Omental fat pad (tissue), 4 donors: ENCODE results near the gene ATP8B4. TPM values are rescaled to one million over a fixed set of nuclear protein-coding genes. Genes with fewer than 3 reads are reported as not detected.

Experiments used
- ATAC-seq: fragments of 150-250 bp; one replicate; pipeline ENCODE4 v1.9.1; 2016; ENCODE audit warnings: mild to moderate bottlenecking, moderate library complexity; ENCODE audit not compliant: low FRiP score
- DNase-seq: peaks from one replicate; pipeline ENCODE4 v3.0.0-alpha.2; 2019; ENCODE audit warnings: low spot score
- CTCF ChIP-seq, 3 donors: fragments of 450-650 bp; IDR thresholded peaks; one replicate each; pipeline ENCODE4 v1.5.1; 2016 to 2017; ENCODE audit warnings: antibody characterized with exemption in 3 of 3, mild to moderate bottlenecking in 3 of 3, moderate library complexity in 2 of 3
- total RNA-seq, 4 donors: library from RNA; depleted of rRNA; stranded (reverse); fragments of >200 nt; gene quantifications; one replicate each; pipeline ENCODE4 v1.1.0, GENCODE V29; 2016

Gene ATP8B4
- total RNA-seq, 4 donors from 2014 or later, result 12.1 to 32.3 (median 16.5) TPM

GRCh38 chr15:50109076-50109987 lies 9.7 kb downstream of the ATP8B4 start:
- ATAC-seq, result no peak
- no peak for DNase-seq
- TF ChIP-seq CTCF (IDR thresholded peaks at IDR 0.05), result no peak

GRCh38 chr15:50108461-50108860 lies 10.6 kb downstream of the ATP8B4 start:
- DNase-seq (no peak), ATAC-seq (no peak)
- TF ChIP-seq CTCF (IDR thresholded peaks at IDR 0.05), result no peak

- TF ChIP-seq CTCF (IDR thresholded peaks at IDR 0.05), result no peak
- no peak for ATAC-seq
- no peak for DNase-seq
Observed at GRCh38 chr15:50107591-50108408, 11.2 kb downstream of the ATP8B4 start.

GRCh38 chr15:50107157-50107556 lies 11.9 kb downstream of the ATP8B4 start:
- DNase-seq (no peak), ATAC-seq (no peak)
- TF ChIP-seq CTCF (IDR thresholded peaks at IDR 0.05), result no peak

- no peak for TF ChIP-seq CTCF (IDR thresholded peaks at IDR 0.05)
- ATAC-seq (no peak), DNase-seq (no peak)
Observed at GRCh38 chr15:50106457-50106856, 12.6 kb downstream of the ATP8B4 start.

- no peak for ATAC-seq
- no peak for DNase-seq
Observed at GRCh38 chr15:50100486-50100885, 18.5 kb downstream of the ATP8B4 start.

More at GRCh38 chr15:50100486-50100885, 18.5 kb downstream of the ATP8B4 start:
- no peak for TF ChIP-seq CTCF (IDR thresholded peaks at IDR 0.05)
